Ishikawa (cell line): ENCODE measurements around the gene MAPK12.

Experiments
- CEBPB ChIP-seq: IDR thresholded peaks from 2 replicates; pipeline ENCODE4 v1.6.1; 2012
- CREB1 ChIP-seq: IDR thresholded peaks from 2 replicates; pipeline ENCODE4 v1.6.1; 2012; ENCODE audit warnings: low read depth
- EGR1 ChIP-seq: IDR thresholded peaks from 2 replicates; pipeline ENCODE4 v1.6.1; 2012
- EP300 ChIP-seq: IDR thresholded peaks from 2 replicates; pipeline ENCODE4 v1.6.1; 2012; ENCODE audit warnings: borderline replicate concordance
- FOXM1 ChIP-seq: IDR thresholded peaks from 2 replicates; pipeline ENCODE4 v1.6.1; 2012; ENCODE audit warnings: low read depth, borderline replicate concordance
- MAX ChIP-seq: IDR thresholded peaks from 2 replicates; pipeline ENCODE4 v1.6.1; 2012
- NFIC ChIP-seq: IDR thresholded peaks from 2 replicates; pipeline ENCODE4 v1.6.1; 2012
- RAD21 ChIP-seq: IDR thresholded peaks from 2 replicates; pipeline ENCODE4 v1.6.1; 2012; ENCODE audit warnings: low read depth
- REST ChIP-seq: IDR thresholded peaks from 2 replicates; pipeline ENCODE4 v1.6.1; 2012; ENCODE audit warnings: low read depth, mild to moderate bottlenecking
- TAF1 ChIP-seq: IDR thresholded peaks from 2 replicates; pipeline ENCODE4 v1.6.1; 2012; ENCODE audit warnings: low read depth, mild to moderate bottlenecking
- TCF12 ChIP-seq: IDR thresholded peaks from 2 replicates; pipeline ENCODE4 v1.6.1; 2012; ENCODE audit warnings: low read depth
- TEAD4 ChIP-seq: IDR thresholded peaks from 2 replicates; pipeline ENCODE4 v1.6.1; 2012
- YY1 ChIP-seq: IDR thresholded peaks from 2 replicates; pipeline ENCODE4 v1.6.1; 2012; ENCODE audit warnings: low read depth
- ZBTB7A ChIP-seq: IDR thresholded peaks from 2 replicates; pipeline ENCODE4 v1.6.1; 2012; ENCODE audit warnings: low read depth
- TF ChIP-seq, protein P1 (sequence below): IDR thresholded peaks from 2 replicates; pipeline ENCODE4 v1.6.1; 2012

Gene MAPK12

DNA sequence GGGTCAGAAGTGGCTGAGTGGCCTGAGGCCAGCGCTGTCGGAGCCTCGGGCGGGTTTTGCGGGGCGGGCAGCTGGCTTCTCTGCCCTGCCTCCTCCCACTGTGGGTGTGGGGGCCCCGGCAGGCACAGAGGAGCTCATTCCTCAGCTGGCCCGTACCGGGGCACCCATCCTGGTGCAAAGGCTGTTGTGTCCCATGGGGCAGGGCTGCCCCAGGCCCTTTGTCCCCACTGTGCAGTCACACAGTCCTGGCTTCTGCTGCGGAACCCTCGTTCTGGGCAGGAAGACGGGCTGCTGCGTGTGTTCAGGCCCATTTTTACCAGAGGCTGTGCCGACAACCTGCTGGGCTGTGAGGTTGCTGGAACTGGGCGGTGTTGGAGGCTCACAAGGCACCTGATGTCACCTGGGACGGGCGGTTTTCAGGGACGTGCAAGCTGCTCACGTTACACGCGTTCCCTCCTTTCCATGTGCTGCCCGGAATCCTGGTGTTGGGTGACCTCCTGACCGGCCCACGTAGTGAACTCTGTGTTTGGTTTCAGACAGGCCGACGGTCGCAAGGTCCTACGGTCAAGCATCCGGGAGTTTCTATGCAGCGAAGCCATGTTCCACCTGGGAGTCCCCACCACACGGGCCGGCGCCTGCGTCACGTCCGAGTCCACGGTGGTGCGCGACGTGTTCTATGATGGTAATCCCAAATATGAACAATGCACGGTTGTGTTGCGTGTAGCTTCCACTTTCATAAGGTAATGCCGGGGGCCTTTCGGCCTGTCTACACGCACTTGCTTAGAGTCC, 55.5 kb downstream of the MAPK12 start:
- TF ChIP-seq TAF1: no peak
- TF ChIP-seq FOXM1: no peak
- no peak for TF ChIP-seq NFIC
- no peak for TF ChIP-seq MAX
- no peak for TF ChIP-seq TEAD4
- no peak for TF ChIP-seq CREB1
- TF ChIP-seq ZBTB7A: no peak
- no peak for TF ChIP-seq RAD21
- no peak for TF ChIP-seq TCF12
- no peak for TF ChIP-seq EP300
- TF ChIP-seq CEBPB: no peak
- no peak for TF ChIP-seq YY1
- TF ChIP-seq, protein P1, sequence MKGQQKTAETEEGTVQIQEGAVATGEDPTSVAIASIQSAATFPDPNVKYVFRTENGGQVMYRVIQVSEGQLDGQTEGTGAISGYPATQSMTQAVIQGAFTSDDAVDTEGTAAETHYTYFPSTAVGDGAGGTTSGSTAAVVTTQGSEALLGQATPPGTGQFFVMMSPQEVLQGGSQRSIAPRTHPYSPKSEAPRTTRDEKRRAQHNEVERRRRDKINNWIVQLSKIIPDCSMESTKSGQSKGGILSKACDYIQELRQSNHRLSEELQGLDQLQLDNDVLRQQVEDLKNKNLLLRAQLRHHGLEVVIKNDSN: no peak
- TF ChIP-seq EGR1: no peak
- TF ChIP-seq REST: no peak

- TF ChIP-seq EGR1 (no peak), CEBPB (no peak), TAF1 (no peak), YY1 (no peak), TCF12 (no peak)
These were observed 56.9 kb downstream of the MAPK12 start for GRCh38 chr22:50204571-50204970.

GRCh38 chr22:50203288-50203687, 58.2 kb downstream of the MAPK12 start:
- TF ChIP-seq TAF1 (no peak), TEAD4 (no peak), RAD21 (no peak), EP300 (no peak)
